ENCODE data around the gene CCBE1.

Gene CCBE1

GRCh38 chr18:59691996-59692395, 5.2 kb downstream of the CCBE1 start:
- H3K9me3 ChIP-seq (ENCODE audit: control insufficient read depth, low read length): no peaks in the 10 kb centered on the region
- H3K4me1 ChIP-seq (ENCODE audit: control insufficient read depth, insufficient read depth, low read length): peaks cover 3% of the 10 kb centered on the region
- H3K36me3 ChIP-seq (ENCODE audit: control insufficient read depth, insufficient read depth, low read length): no peaks in the 10 kb centered on the region
- no peak overlapping the region for H3K4me3 ChIP-seq (ENCODE audit: low read length)
- H3K27me3 ChIP-seq (ENCODE audit: control insufficient read depth, insufficient read depth, low read length): peaks cover 31% of the 10 kb centered on the region
- H3K9ac ChIP-seq (ENCODE audit: low read length): no peak overlapping the region

GRCh38 chr18:59690996-59691395, 6.2 kb downstream of the CCBE1 start:
- no peaks in the 10 kb centered on the region for H3K36me3 ChIP-seq (ENCODE audit: control insufficient read depth, insufficient read depth, low read length)
- no peak overlapping the region for H3K9ac ChIP-seq (ENCODE audit: low read length)
- no peaks in the 10 kb centered on the region for H3K4me1 ChIP-seq (ENCODE audit: control insufficient read depth, insufficient read depth, low read length)
- H3K9me3 ChIP-seq (ENCODE audit: control insufficient read depth, low read length): no peaks in the 10 kb centered on the region
- peaks cover 21% of the 10 kb centered on the region for H3K27me3 ChIP-seq (ENCODE audit: control insufficient read depth, insufficient read depth, low read length)
- H3K4me3 ChIP-seq (ENCODE audit: low read length): no peak overlapping the region

GRCh38 chr18:59690186-59690982, 6.8 kb downstream of the CCBE1 start:
- Histone ChIP-seq H3K27me3 (ENCODE audit: control insufficient read depth, insufficient read depth, low read length) (peaks cover 15% of the 10 kb centered on the region), H3K4me1 (ENCODE audit: control insufficient read depth, insufficient read depth, low read length) (no peaks in the 10 kb centered on the region), H3K4me3 (ENCODE audit: low read length) (no peak overlapping the region)

GRCh38 chr18:59689756-59690155, 7.5 kb downstream of the CCBE1 start:
- Histone ChIP-seq H3K4me1 (ENCODE audit: control insufficient read depth, insufficient read depth, low read length) (no peaks in the 10 kb centered on the region), H3K9ac (ENCODE audit: low read length) (no peak overlapping the region), H3K36me3 (ENCODE audit: control insufficient read depth, insufficient read depth, low read length) (no peaks in the 10 kb centered on the region)

More at GRCh38 chr18:59690186-59690982, 6.8 kb downstream of the CCBE1 start:
- no peak overlapping the region for H3K9ac ChIP-seq (ENCODE audit: low read length)
- no peaks in the 10 kb centered on the region for H3K9me3 ChIP-seq (ENCODE audit: control insufficient read depth, low read length)
- H3K36me3 ChIP-seq (ENCODE audit: control insufficient read depth, insufficient read depth, low read length): no peaks in the 10 kb centered on the region

GRCh38 chr18:59686260-59686659, 11.0 kb downstream of the CCBE1 start:
- Histone ChIP-seq H3K27me3 (ENCODE audit: control insufficient read depth, insufficient read depth, low read length) (peaks cover 12% of the 10 kb centered on the region), H3K4me3 (ENCODE audit: low read length) (no peak overlapping the region), H3K36me3 (ENCODE audit: control insufficient read depth, insufficient read depth, low read length) (no peaks in the 10 kb centered on the region), H3K9me3 (ENCODE audit: control insufficient read depth, low read length) (no peaks in the 10 kb centered on the region), H3K9ac (ENCODE audit: low read length) (no peak overlapping the region), H3K4me1 (ENCODE audit: control insufficient read depth, insufficient read depth, low read length) (no peaks in the 10 kb centered on the region)

More at GRCh38 chr18:59689756-59690155, 7.5 kb downstream of the CCBE1 start:
- Histone ChIP-seq H3K4me3 (ENCODE audit: low read length) (no peak overlapping the region), H3K27me3 (ENCODE audit: control insufficient read depth, insufficient read depth, low read length) (peaks cover 16% of the 10 kb centered on the region), H3K9me3 (ENCODE audit: control insufficient read depth, low read length) (no peaks in the 10 kb centered on the region)

- no peaks in the 10 kb centered on the region for H3K36me3 ChIP-seq (ENCODE audit: control insufficient read depth, insufficient read depth, low read length)
- peaks cover 12% of the 10 kb centered on the region for H3K27me3 ChIP-seq (ENCODE audit: control insufficient read depth, insufficient read depth, low read length)
- H3K4me1 ChIP-seq (ENCODE audit: control insufficient read depth, insufficient read depth, low read length): no peaks in the 10 kb centered on the region
- no peak overlapping the region for H3K9ac ChIP-seq (ENCODE audit: low read length)
- no peak overlapping the region for H3K4me3 ChIP-seq (ENCODE audit: low read length)
- no peaks in the 10 kb centered on the region for H3K9me3 ChIP-seq (ENCODE audit: control insufficient read depth, low read length)
Measured at GRCh38 chr18:59685501-59685900, 11.7 kb downstream of the CCBE1 start.

GRCh38 chr18:59684777-59685176, 12.4 kb downstream of the CCBE1 start:
- no peaks in the 10 kb centered on the region for H3K4me1 ChIP-seq (ENCODE audit: control insufficient read depth, insufficient read depth, low read length)

GRCh38 chr18:59681521-59682004, 15.7 kb downstream of the CCBE1 start:
- Histone ChIP-seq H3K4me1 (ENCODE audit: control insufficient read depth, insufficient read depth, low read length) (no peaks in the 10 kb centered on the region), H3K9ac (ENCODE audit: low read length) (no peak overlapping the region), H3K36me3 (ENCODE audit: control insufficient read depth, insufficient read depth, low read length) (no peaks in the 10 kb centered on the region), H3K9me3 (ENCODE audit: control insufficient read depth, low read length) (no peaks in the 10 kb centered on the region), H3K4me3 (ENCODE audit: low read length) (no peak overlapping the region), H3K27me3 (ENCODE audit: control insufficient read depth, insufficient read depth, low read length) (peaks cover 6% of the 10 kb centered on the region)

More at GRCh38 chr18:59684777-59685176, 12.4 kb downstream of the CCBE1 start:
- Histone ChIP-seq H3K4me3 (ENCODE audit: low read length) (no peak overlapping the region), H3K36me3 (ENCODE audit: control insufficient read depth, insufficient read depth, low read length) (no peaks in the 10 kb centered on the region), H3K9me3 (ENCODE audit: control insufficient read depth, low read length) (no peaks in the 10 kb centered on the region), H3K27me3 (ENCODE audit: control insufficient read depth, insufficient read depth, low read length) (peaks cover 12% of the 10 kb centered on the region), H3K9ac (ENCODE audit: low read length) (no peak overlapping the region)

- Histone ChIP-seq H3K9me3 (ENCODE audit: control insufficient read depth, low read length) (no peaks in the 10 kb centered on the region), H3K36me3 (ENCODE audit: control insufficient read depth, insufficient read depth, low read length) (no peaks in the 10 kb centered on the region), H3K9ac (ENCODE audit: low read length) (no peak overlapping the region), H3K27me3 (ENCODE audit: control insufficient read depth, insufficient read depth, low read length) (peaks cover 7% of the 10 kb centered on the region), H3K4me3 (ENCODE audit: low read length) (no peak overlapping the region), H3K4me1 (ENCODE audit: control insufficient read depth, insufficient read depth, low read length) (no peaks in the 10 kb centered on the region)
Measured at GRCh38 chr18:59681051-59681450, 16.2 kb downstream of the CCBE1 start.

- Histone ChIP-seq H3K9ac (ENCODE audit: low read length) (no peak overlapping the region), H3K9me3 (ENCODE audit: control insufficient read depth, low read length) (no peaks in the 10 kb centered on the region), H3K27me3 (ENCODE audit: control insufficient read depth, insufficient read depth, low read length) (peaks cover 6% of the 10 kb centered on the region), H3K36me3 (ENCODE audit: control insufficient read depth, insufficient read depth, low read length) (no peaks in the 10 kb centered on the region), H3K4me3 (ENCODE audit: low read length) (no peak overlapping the region), H3K4me1 (ENCODE audit: control insufficient read depth, insufficient read depth, low read length) (no peaks in the 10 kb centered on the region)
Measured at GRCh38 chr18:59675346-59675745, 21.9 kb downstream of the CCBE1 start.

- Histone ChIP-seq H3K4me1 (ENCODE audit: control insufficient read depth, insufficient read depth, low read length) (no peaks in the 10 kb centered on the region), H3K9me3 (ENCODE audit: control insufficient read depth, low read length) (no peaks in the 10 kb centered on the region), H3K36me3 (ENCODE audit: control insufficient read depth, insufficient read depth, low read length) (no peaks in the 10 kb centered on the region), H3K27me3 (ENCODE audit: control insufficient read depth, insufficient read depth, low read length) (peaks cover 6% of the 10 kb centered on the region), H3K4me3 (ENCODE audit: low read length) (no peak overlapping the region), H3K9ac (ENCODE audit: low read length) (no peak overlapping the region)
Measured at GRCh38 chr18:59674903-59675270, 22.3 kb downstream of the CCBE1 start.

GRCh38 chr18:59674186-59674902, 22.9 kb downstream of the CCBE1 start:
- Histone ChIP-seq H3K4me1 (ENCODE audit: control insufficient read depth, insufficient read depth, low read length) (no peaks in the 10 kb centered on the region), H3K27me3 (ENCODE audit: control insufficient read depth, insufficient read depth, low read length) (peaks cover 6% of the 10 kb centered on the region), H3K4me3 (ENCODE audit: low read length) (no peak overlapping the region), H3K36me3 (ENCODE audit: control insufficient read depth, insufficient read depth, low read length) (no peaks in the 10 kb centered on the region), H3K9me3 (ENCODE audit: control insufficient read depth, low read length) (no peaks in the 10 kb centered on the region), H3K9ac (ENCODE audit: low read length) (no peak overlapping the region)
